Measurements from ENCODE around the gene SLC2A9.
"Not testable (repeated sequence)": the region's sequence is repeated elsewhere in the genome, so short reads cannot be mapped to it uniquely, and the experiment has no call there.

SLC2A9 gene

GRCh38 chr4:9994246-9994847 lies 26.9 kb downstream of the SLC2A9 start:
- no peak for DNase-seq

GRCh38 chr4:9989918-9990635 lies 31.2 kb downstream of the SLC2A9 start:
- DNase-seq = no peak

GRCh38 chr4:9988933-9989332 lies 32.4 kb downstream of the SLC2A9 start:
- DNase-seq = no peak

- no peak for DNase-seq
Observed at GRCh38 chr4:9988363-9988749, 32.9 kb downstream of the SLC2A9 start.

GRCh38 chr4:9987749-9988362 lies 33.4 kb downstream of the SLC2A9 start:
- no peak for DNase-seq

- DNase-seq = no peak
Observed at GRCh38 chr4:9984621-9985020, 36.7 kb downstream of the SLC2A9 start.

- no peak for DNase-seq
Observed at GRCh38 chr4:9983211-9983610, 38.1 kb downstream of the SLC2A9 start.

- DNase-seq = not testable (repeated sequence)
Observed at GRCh38 chr4:9981899-9982298, 39.4 kb downstream of the SLC2A9 start.

- no peak for DNase-seq
Observed at GRCh38 chr4:9980898-9981297, 40.4 kb downstream of the SLC2A9 start.

GRCh38 chr4:9979101-9979701 lies 42.1 kb downstream of the SLC2A9 start:
- DNase-seq = no peak

GRCh38 chr4:9977518-9978031 lies 43.7 kb downstream of the SLC2A9 start:
- DNase-seq = no peak

- DNase-seq = no peak
Observed at GRCh38 chr4:9976781-9977180, 44.5 kb downstream of the SLC2A9 start.

GRCh38 chr4:9976293-9976692 lies 45.0 kb downstream of the SLC2A9 start:
- no peak for DNase-seq

- no peak for DNase-seq
Observed at GRCh38 chr4:9971711-9972110, 49.6 kb downstream of the SLC2A9 start.

- no peak for DNase-seq
Observed at GRCh38 chr4:9970399-9971011, 50.8 kb downstream of the SLC2A9 start.

- DNase-seq = no peak
Observed at GRCh38 chr4:9969526-9970398, 51.5 kb downstream of the SLC2A9 start.

- DNase-seq = no peak
Observed at GRCh38 chr4:9968472-9968871, 52.8 kb downstream of the SLC2A9 start.

- no peak for DNase-seq
Observed at GRCh38 chr4:9964879-9965278, 56.4 kb downstream of the SLC2A9 start.

GRCh38 chr4:9963328-9963727 lies 58.0 kb downstream of the SLC2A9 start:
- DNase-seq = no peak

GRCh38 chr4:9962611-9963314 lies 58.5 kb downstream of the SLC2A9 start:
- DNase-seq = no peak

GRCh38 chr4:9954468-9954867 lies 66.8 kb downstream of the SLC2A9 start:
- no peak for DNase-seq

GRCh38 chr4:9953089-9953488 lies 68.2 kb downstream of the SLC2A9 start:
- DNase-seq = no peak
